Suprapubic skin (tissue), 4 donors: Measurements from ENCODE around the gene MMP24.

Experiments used
- CTCF ChIP-seq, 2 donors: fragments of 200-600 bp in 1 of 2; fragments of 450-650 bp in 1 of 2; sonication (generic) in 1 of 2; IDR thresholded peaks; one replicate each; pipeline ENCODE4 v1.5.1; 2016 to 2019; ENCODE audit warnings: antibody characterized with exemption in 2 of 2, mild to moderate bottlenecking in 1 of 2, moderate library complexity in 1 of 2
- POLR2A ChIP-seq, 2 donors: fragments of 450-650 bp; IDR thresholded peaks; one replicate each; pipeline ENCODE4 v1.6.1; 2017; ENCODE audit warnings: antibody characterized with exemption in 2 of 2, mild to moderate bottlenecking in 2 of 2, moderate library complexity in 2 of 2
- POLR2AphosphoS5 ChIP-seq, 3 donors: sonication (generic); formaldehyde crosslinking; IDR thresholded peaks; one replicate each; pipeline ENCODE4 v1.6.1; 2017; ENCODE audit warnings: antibody characterized with exemption in 3 of 3

GRCh38 chr20:35318502-35319157 lies 92.1 kb downstream of the MMP24 start:
- TF ChIP-seq CTCF (IDR thresholded peaks at IDR 0.05) (no peak), POLR2A (IDR thresholded peaks at IDR 0.05) (no peak), POLR2AphosphoS5 (IDR thresholded peaks at IDR 0.05) (no peak)
